Cardiac fibroblast (primary cell): ENCODE measurements around the gene ATP6V1F.

Experiments
- DNase-seq, 2 donors: peaks; one replicate each; pipeline versions ENCODE4 v3.0.0 to v3.0.0-alpha.2; 2010; ENCODE audit warnings: low read depth in 2 of 2
- H3K4me3 ChIP-seq, 2 donors: replicated peaks in 1 of 2; 1 replicate in 1 of 2; 2 replicates in 1 of 2; pipeline ENCODE4 v1.5.1; 2011; ENCODE audit warnings: low read depth in 2 of 2, low read length in 2 of 2, mild to moderate bottlenecking in 2 of 2, moderate library complexity in 1 of 2
- CTCF ChIP-seq: IDR thresholded peaks from one replicate; pipeline ENCODE4 v1.5.1; 2011; ENCODE audit warnings: low read depth, mild to moderate bottlenecking, low read length, inconsistent platforms

The ATP6V1F gene

GRCh38 chr7:128845475-128845874, 17.2 kb upstream of the ATP6V1F start:
- no peak for DNase-seq
- no peak overlapping the region for H3K4me3 ChIP-seq
- TF ChIP-seq CTCF, result no peak

DNA sequence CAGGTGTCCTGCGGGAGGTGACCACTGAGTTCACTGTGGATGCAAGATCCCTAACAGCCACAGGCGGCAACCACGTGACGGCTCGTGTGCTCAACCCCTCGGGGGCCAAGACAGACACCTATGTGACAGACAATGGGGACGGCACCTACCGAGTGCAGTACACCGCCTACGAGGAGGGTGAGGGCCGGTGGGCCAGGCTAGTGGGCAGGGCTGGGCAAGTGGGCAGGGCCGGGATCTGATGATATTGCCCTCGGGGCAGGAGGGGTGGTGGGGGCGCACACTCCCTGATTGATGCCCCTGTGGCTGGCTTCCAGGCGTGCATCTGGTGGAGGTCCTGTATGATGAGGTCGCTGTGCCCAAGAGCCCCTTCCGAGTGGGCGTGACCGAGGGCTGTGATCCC, 16.7 kb upstream of the ATP6V1F start:
- DNase-seq, result no peak
- no peak for TF ChIP-seq CTCF
- no peak overlapping the region for H3K4me3 ChIP-seq

DNA sequence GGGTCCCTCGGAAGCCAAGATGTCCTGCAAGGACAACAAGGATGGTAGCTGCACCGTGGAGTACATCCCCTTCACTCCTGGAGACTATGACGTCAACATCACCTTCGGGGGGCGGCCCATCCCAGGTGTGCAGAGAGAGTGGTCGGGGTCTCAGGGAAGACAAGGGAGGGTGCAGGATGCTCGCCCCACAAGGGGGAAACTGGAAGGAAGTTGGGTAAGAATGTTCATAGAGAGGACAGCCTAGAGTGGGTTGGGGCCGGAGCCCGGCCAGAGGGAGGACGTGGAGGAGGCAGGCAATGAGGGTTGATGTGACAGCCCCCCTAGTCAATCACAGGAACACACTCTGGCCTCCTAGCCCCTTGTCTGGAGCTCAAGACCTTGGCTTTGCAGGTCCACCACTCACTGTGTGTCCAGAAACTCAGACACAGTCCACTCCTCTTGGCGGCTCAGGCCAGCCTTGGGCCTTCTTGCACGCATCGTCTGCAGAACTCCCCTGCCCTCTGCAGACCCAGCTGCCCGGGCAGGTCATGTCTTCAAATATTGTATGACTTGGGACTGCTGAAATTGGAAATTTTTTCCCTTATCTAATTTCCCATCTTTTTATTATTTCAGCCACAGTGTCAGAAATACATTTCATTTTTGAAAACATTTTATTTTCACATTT, 15.7 kb upstream of the ATP6V1F start:
- H3K4me3 ChIP-seq, result no peak overlapping the region
- no peak for DNase-seq
- no peak for TF ChIP-seq CTCF

DNA sequence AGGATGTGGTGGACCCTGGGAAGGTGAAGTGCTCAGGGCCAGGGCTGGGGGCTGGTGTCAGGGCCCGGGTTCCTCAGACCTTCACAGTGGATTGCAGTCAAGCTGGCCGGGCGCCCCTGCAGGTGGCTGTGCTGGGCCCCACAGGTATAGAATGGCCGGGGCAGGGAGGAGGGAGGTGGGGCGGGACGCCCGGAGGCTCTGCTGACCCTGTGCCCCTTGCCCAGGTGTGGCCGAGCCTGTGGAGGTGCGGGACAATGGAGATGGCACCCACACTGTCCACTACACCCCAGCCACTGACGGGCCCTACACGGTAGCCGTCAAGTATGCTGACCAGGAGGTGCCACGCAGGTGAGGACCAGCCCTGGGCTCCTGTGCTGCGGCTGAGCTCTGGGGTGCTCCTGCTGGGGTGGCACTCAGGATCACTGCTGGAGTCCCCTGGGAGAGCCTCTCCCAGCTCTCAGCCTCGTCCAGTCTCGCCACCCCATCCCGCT, 14.9 kb upstream of the ATP6V1F start:
- TF ChIP-seq CTCF, result no peak
- no peak overlapping the region for H3K4me3 ChIP-seq
- no peak for DNase-seq

DNA sequence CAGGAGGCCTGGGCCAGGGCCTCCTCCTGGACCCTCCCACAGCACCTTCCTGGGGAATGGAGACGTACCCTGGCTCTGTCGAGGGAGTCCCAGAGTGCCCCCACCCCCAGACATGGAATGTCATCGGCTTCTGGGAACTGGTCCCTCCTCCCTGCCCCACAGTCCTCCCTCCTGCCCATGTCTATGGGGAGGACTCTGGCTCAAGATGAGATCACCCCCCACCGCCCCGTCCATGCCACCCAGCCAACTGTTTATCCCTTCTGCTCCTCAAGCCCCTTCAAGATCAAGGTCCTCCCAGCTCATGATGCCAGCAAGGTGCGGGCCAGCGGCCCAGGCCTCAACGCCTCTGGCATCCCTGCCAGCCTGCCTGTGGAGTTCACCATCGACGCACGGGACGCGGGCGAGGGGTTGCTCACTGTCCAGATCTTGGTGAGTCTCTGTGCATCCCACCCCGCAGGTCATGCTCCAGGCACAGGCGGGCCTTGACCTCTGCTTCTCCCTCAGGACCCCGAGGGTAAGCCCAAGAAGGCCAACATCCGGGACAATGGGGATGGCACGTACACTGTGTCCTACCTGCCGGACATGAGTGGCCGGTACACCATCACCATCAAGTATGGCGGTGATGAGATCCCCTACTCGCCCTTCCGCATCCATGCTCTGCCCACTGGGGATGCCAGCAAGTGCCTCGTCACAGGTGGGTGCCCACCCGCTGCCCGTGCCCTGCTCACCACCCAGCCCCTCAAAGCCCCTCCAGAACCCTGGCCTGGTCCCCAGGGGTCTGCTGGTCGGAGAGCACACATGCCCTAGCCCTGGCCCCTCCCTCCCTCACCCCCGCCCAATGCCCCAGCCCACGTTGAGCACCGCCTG, 14.1 kb upstream of the ATP6V1F start:
- DNase-seq, result no peak
- no peak overlapping the region for H3K4me3 ChIP-seq
- TF ChIP-seq CTCF, result no peak

DNA sequence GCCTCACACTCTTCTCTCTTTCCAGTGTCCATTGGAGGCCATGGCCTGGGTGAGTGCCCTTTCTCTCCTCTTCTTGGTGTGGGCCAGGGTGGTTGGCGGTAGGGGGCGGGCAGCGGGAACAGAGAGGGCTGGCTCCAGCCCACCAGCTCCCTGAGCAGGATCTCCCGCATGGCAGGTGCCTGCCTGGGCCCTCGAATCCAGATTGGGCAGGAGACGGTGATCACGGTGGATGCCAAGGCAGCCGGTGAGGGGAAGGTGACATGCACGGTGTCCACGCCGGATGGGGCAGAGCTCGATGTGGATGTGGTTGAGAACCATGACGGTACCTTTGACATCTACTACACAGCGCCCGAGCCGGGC, 13.5 kb upstream of the ATP6V1F start:
- DNase-seq, result no peak
- no peak for TF ChIP-seq CTCF
- no peak overlapping the region for H3K4me3 ChIP-seq
